ENCODE data around the gene FN3KRP. TPM values are rescaled to one million over a fixed set of nuclear protein-coding genes. Genes with fewer than 3 reads are reported as not detected.
A peak's percentile ranks its signal among the peaks of the same experiment; 100 is the strongest.

FN3KRP gene
- total and polyA plus RNA-seq, 10 of the 15 experiments (the other 5 are each of a cell fraction or from before 2014, with no cell fraction given) = 1.8 to 50.5 (median 26.5) TPM

GRCh38 chr17:82732118-82732743 lies 15.7 kb downstream of the FN3KRP start (continued):
- TF ChIP-seq, protein P1, sequence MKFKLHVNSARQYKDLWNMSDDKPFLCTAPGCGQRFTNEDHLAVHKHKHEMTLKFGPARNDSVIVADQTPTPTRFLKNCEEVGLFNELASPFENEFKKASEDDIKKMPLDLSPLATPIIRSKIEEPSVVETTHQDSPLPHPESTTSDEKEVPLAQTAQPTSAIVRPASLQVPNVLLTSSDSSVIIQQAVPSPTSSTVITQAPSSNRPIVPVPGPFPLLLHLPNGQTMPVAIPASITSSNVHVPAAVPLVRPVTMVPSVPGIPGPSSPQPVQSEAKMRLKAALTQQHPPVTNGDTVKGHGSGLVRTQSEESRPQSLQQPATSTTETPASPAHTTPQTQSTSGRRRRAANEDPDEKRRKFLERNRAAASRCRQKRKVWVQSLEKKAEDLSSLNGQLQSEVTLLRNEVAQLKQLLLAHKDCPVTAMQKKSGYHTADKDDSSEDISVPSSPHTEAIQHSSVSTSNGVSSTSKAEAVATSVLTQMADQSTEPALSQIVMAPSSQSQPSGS (IDR thresholded peaks at IDR 0.05; ENCODE audit: low read length) = no peak
- TF ChIP-seq USF2 (IDR thresholded peaks at IDR 0.05; ENCODE audit: borderline replicate concordance, low read depth, low read length) (no peak), WRNIP1 (IDR thresholded peaks at IDR 0.05; ENCODE audit: borderline replicate concordance, low read depth, low read length) (no peak), BACH1 (IDR thresholded peaks at IDR 0.05; ENCODE audit: borderline replicate concordance) (no peak)

DNA sequence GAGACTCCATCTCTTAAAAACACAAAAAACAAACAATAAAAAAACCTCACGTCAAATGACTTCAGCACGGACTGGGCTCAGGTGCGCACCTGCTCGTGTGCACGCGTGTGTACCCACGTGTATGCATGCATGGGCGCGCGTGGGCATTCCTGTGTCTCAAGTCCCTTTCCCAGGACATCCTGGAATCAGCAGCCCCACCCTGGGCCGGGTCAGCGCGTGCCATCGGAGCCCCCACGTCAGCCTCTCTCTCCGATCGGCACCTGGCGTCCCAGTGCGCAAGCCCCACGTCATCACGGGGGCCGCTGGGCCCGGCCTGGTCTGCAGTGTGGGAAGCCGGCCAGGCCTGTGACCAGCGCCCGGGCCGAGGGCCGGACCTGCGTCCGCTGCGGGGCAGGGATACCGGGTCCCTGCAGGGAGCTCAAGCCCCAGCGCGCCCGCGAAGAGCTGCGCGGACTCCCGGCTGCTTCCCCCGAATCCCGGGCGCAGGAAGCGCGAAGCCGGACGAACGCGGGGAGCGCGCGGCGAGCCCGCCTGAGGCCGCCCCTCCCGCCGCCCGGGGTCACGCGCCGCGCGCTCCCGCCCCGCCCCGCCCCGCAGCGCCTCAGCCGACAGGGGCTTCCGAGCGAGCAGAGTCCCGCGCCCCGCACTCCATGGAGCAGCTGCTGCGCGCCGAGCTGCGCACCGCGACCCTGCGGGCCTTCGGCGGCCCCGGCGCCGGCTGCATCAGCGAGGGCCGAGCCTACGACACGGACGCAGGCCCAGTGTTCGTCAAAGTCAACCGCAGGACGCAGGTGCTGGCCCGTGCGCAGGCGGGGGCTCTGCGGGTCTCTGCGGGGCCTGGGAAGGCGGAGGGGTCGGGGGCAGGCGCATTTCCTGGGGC lies 18.7 kb downstream of the FN3KRP start, which contains the start of gene FN3K:
Gene FN3K (plus strand): TSS at position 629 of the 880 bp plus-strand sequence. CDS start 22 bp downstream, at position 651.
- H2AFZ ChIP-seq (ENCODE audit: control insufficient read depth, low read depth, low read length) = no peak within 1 kb of the TSS; the same call in 1 of the 2 replicates
- ATAC-seq = no peak
- BruUV-seq (replicated peaks) = no TSS peak
- FAIRE-seq = no peak
- no peaks in the 10 kb centered on the region for H4K20me1 ChIP-seq (ENCODE audit: control insufficient read depth, insufficient read depth)
- WGBS (ENCODE audit: insufficient coverage, insufficient replicate concordance, low lambda C conversion rate, missing lambda C conversion rate) = 39% methylated on average over 90 of the region's 101 CpGs
- H3K4me2 ChIP-seq (ENCODE audit: control insufficient read depth, insufficient read depth) = peak within 1 kb of the TSS; percentile 42
- no peaks in the 10 kb centered on the region for H3K27me3 ChIP-seq (replicated peaks in 1 of 2; ENCODE audit: control insufficient read depth in 2 of 2, insufficient read depth in 2 of 2, low read length in 1 of 2)
- peaks cover 9% of the 10 kb centered on the region; the same call in 2 of the 3 replicates for H3K9me3 ChIP-seq (replicated peaks; ENCODE audit: control insufficient read depth, insufficient read depth, low read length)
- in situ Hi-C loops (cut with MboI) = no loop called here
- ChIA-PET CTCF (interaction anchor here (0.6 kb wide), 1 partner anchor 46 kb away, joined by 3 read pairs; no protein-coding TSS in a partner anchor), POLR2A (no interaction called here), RAD21 (ENCODE audit: unreplicated experiment) (no interaction called here), SMC1A (ENCODE audit: uncharacterized antibody, unreplicated experiment) (no interaction called here)
- H3K9ac ChIP-seq (ENCODE audit: control insufficient read depth, insufficient read depth, low read length) = no peak within 1 kb of the TSS
- H3K79me2 ChIP-seq (ENCODE audit: control insufficient read depth, insufficient read depth, low read length) = no peaks in the 10 kb centered on the region
- no peak within 1 kb of the TSS for H3K27ac ChIP-seq (ENCODE audit: control insufficient read depth, insufficient read depth)
- no peak for DNase-seq (ENCODE audit: low read depth, low spot score)
- no peaks in the 10 kb centered on the region for H3K4me1 ChIP-seq (ENCODE audit: control insufficient read depth, insufficient read depth, low read length)
- intact Hi-C loops (cut with micrococcal nuclease; ENCODE audit: unreplicated experiment) = no loop called here
- H3K36me3 ChIP-seq (ENCODE audit: control insufficient read depth in 2 of 2, insufficient read depth in 2 of 2, low read length in 1 of 2) = no peaks in the 10 kb centered on the region; a peak in 1 of 4 replicates
- no peak within 1 kb of the TSS for H3K4me3 ChIP-seq
- TF ChIP-seq, protein P2, sequence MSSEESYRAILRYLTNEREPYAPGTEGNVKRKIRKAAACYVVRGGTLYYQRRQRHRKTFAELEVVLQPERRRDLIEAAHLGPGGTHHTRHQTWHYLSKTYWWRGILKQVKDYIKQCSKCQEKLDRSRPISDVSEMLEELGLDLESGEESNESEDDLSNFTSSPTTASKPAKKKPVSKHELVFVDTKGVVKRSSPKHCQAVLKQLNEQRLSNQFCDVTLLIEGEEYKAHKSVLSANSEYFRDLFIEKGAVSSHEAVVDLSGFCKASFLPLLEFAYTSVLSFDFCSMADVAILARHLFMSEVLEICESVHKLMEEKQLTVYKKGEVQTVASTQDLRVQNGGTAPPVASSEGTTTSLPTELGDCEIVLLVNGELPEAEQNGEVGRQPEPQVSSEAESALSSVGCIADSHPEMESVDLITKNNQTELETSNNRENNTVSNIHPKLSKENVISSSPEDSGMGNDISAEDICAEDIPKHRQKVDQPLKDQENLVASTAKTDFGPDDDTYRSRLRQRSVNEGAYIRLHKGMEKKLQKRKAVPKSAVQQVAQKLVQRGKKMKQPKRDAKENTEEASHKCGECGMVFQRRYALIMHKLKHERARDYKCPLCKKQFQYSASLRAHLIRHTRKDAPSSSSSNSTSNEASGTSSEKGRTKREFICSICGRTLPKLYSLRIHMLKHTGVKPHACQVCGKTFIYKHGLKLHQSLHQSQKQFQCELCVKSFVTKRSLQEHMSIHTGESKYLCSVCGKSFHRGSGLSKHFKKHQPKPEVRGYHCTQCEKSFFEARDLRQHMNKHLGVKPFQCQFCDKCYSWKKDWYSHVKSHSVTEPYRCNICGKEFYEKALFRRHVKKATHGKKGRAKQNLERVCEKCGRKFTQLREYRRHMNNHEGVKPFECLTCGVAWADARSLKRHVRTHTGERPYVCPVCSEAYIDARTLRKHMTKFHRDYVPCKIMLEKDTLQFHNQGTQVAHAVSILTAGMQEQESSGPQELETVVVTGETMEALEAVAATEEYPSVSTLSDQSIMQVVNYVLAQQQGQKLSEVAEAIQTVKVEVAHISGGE (CRISPR knock-in tag; IDR thresholded peaks at IDR 0.05) = no peak
- TF ChIP-seq IKZF2 (IDR thresholded peaks at IDR 0.05) (no peak), YBX1 (IDR thresholded peaks at IDR 0.05) (no peak), NFXL1 (IDR thresholded peaks at IDR 0.05; ENCODE audit: borderline replicate concordance) (no peak), POLR2AphosphoS2 (IDR thresholded peaks at IDR 0.05; ENCODE audit: low read depth, low read length) (no peak), NFYA (IDR thresholded peaks at IDR 0.05; ENCODE audit: borderline replicate concordance, low read depth, low read length) (no peak)
- TF ChIP-seq, protein P3, sequence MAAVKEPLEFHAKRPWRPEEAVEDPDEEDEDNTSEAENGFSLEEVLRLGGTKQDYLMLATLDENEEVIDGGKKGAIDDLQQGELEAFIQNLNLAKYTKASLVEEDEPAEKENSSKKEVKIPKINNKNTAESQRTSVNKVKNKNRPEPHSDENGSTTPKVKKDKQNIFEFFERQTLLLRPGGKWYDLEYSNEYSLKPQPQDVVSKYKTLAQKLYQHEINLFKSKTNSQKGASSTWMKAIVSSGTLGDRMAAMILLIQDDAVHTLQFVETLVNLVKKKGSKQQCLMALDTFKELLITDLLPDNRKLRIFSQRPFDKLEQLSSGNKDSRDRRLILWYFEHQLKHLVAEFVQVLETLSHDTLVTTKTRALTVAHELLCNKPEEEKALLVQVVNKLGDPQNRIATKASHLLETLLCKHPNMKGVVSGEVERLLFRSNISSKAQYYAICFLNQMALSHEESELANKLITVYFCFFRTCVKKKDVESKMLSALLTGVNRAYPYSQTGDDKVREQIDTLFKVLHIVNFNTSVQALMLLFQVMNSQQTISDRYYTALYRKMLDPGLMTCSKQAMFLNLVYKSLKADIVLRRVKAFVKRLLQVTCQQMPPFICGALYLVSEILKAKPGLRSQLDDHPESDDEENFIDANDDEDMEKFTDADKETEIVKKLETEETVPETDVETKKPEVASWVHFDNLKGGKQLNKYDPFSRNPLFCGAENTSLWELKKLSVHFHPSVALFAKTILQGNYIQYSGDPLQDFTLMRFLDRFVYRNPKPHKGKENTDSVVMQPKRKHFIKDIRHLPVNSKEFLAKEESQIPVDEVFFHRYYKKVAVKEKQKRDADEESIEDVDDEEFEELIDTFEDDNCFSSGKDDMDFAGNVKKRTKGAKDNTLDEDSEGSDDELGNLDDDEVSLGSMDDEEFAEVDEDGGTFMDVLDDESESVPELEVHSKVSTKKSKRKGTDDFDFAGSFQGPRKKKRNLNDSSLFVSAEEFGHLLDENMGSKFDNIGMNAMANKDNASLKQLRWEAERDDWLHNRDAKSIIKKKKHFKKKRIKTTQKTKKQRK (IDR thresholded peaks at IDR 0.05; ENCODE audit: low read depth, low read length) = no peak

Data from GM12878 (cell line).